ENCODE data around the gene SEMA5A. TPM values are rescaled to one million over a fixed set of nuclear protein-coding genes. Genes with fewer than 3 reads are reported as not detected.

SEMA5A gene
- polyA plus RNA-seq, 3 donors = not detected

DNA sequence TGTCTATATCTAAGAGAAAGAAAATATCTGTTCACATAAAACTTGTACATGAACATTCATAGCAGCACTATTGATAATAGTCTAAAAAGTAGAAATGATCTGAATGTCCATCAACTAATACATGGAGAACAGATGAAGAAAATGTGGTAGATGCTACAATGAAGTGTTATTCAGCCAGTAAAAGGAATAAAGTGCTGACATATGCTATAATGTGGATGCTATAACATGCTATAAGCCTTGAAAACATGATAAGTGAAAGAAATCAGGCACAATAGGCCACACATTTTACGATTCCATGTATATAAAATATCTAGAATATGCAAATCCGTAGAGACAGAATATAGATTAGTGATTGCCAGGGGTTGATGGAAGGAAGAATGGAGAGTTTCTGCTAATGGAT, 146.8 kb downstream of the SEMA5A start:
- peaks cover 0 to 1% (median 0%) of the 10 kb centered on the region in 3 donors for H3K27me3 Mint-ChIP-seq (ENCODE audit: low read depth in 3 of 3)
- Histone ChIP-seq H4K20me1 (ENCODE audit: insufficient read depth, low read length) (no peaks in the 10 kb centered on the region), H2AFZ (ENCODE audit: insufficient read depth, low read depth, low read length, poor library complexity, severe bottlenecking) (no peak overlapping the region), H3K9me3 (replicated peaks in 1 of 2; ENCODE audit: control insufficient read depth in 1 of 2, insufficient read depth in 1 of 2, low read length in 2 of 2) (no peaks in the 10 kb centered on the region), H3K9ac (ENCODE audit: insufficient read depth, low read length, poor library complexity, severe bottlenecking) (no peak overlapping the region), H3K4me2 (replicated peaks; ENCODE audit: extremely low read depth, low read length, poor library complexity, severe bottlenecking) (no peak overlapping the region), H3K36me3 (replicated peaks in 1 of 2; ENCODE audit: control insufficient read depth in 1 of 2, insufficient read depth in 2 of 2, low read length in 2 of 2) (no peaks in the 10 kb centered on the region), H3K4me1 (ENCODE audit: control insufficient read depth in 1 of 2, insufficient read depth in 2 of 2, low read length in 2 of 2) (no peaks in the 10 kb centered on the region), H3K79me2 (ENCODE audit: insufficient read depth, low read length) (no peaks in the 10 kb centered on the region), H3K27me3 (ENCODE audit: control insufficient read depth in 2 of 2, insufficient read depth in 2 of 2, low read length in 2 of 2) (no peaks in the 10 kb centered on the region), H3K27ac (ENCODE audit: low read depth in 1 of 2, low read length in 2 of 2) (no peak overlapping the region), H3K4me3 (replicated peaks in 1 of 3; ENCODE audit: low read depth in 2 of 3, low read length in 3 of 3) (no peak overlapping the region)
- no peak overlapping the region for H3K4me3 Mint-ChIP-seq
- no peak for DNase-seq
- H3K9me3 Mint-ChIP-seq = peaks cover 0 to 8% (median 6%) of the 10 kb centered on the region in 7 donors
- TF ChIP-seq, protein P1, sequence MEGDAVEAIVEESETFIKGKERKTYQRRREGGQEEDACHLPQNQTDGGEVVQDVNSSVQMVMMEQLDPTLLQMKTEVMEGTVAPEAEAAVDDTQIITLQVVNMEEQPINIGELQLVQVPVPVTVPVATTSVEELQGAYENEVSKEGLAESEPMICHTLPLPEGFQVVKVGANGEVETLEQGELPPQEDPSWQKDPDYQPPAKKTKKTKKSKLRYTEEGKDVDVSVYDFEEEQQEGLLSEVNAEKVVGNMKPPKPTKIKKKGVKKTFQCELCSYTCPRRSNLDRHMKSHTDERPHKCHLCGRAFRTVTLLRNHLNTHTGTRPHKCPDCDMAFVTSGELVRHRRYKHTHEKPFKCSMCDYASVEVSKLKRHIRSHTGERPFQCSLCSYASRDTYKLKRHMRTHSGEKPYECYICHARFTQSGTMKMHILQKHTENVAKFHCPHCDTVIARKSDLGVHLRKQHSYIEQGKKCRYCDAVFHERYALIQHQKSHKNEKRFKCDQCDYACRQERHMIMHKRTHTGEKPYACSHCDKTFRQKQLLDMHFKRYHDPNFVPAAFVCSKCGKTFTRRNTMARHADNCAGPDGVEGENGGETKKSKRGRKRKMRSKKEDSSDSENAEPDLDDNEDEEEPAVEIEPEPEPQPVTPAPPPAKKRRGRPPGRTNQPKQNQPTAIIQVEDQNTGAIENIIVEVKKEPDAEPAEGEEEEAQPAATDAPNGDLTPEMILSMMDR (IDR thresholded peaks at IDR 0.05) = no peak
- no CpG with 5 or more reads among the region's 2 CpGs for WGBS (ENCODE audit: insufficient coverage)
- no peak overlapping the region for H3K27ac Mint-ChIP-seq
- intact Hi-C loops (cut with micrococcal nuclease) = no loop called here
- H3K36me3 Mint-ChIP-seq = no peaks in the 10 kb centered on the region
- peaks cover 8% of the 10 kb centered on the region for H3K4me1 Mint-ChIP-seq

DNA sequence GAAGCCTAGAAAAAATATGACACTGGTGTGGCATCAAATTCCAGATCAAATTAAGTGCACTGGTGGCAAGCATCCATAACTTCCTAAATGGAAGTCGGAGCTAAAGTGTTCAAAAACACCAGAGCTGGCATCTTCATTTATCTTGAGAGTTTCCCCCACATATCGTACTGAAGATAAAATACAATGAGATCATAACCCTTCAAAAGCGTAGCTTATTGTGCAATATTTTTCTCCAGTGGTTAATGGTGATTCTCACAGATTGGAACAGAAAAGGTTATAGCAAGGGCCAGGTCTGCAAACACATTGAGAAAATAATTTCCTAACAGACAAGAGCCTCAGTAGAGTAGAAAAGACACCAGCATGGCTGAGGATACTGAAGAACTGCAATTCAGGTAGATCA, 147.6 kb downstream of the SEMA5A start:
- WGBS (ENCODE audit: insufficient coverage) = 100% methylated on average over 1 of the region's 3 CpGs
- Mint-ChIP-seq H3K4me1 (peaks cover 8% of the 10 kb centered on the region), H3K27ac (no peak overlapping the region), H3K4me3 (no peak overlapping the region), H3K9me3 (peaks cover 0 to 8% (median 4%) of the 10 kb centered on the region in 7 donors), H3K36me3 (no peaks in the 10 kb centered on the region), H3K27me3 (ENCODE audit: low read depth in 3 of 3) (peaks cover 0 to 1% (median 0%) of the 10 kb centered on the region in 3 donors)
- DNase-seq = no peak
- Histone ChIP-seq H3K27me3 (ENCODE audit: control insufficient read depth in 2 of 2, insufficient read depth in 2 of 2, low read length in 2 of 2) (no peaks in the 10 kb centered on the region), H2AFZ (ENCODE audit: insufficient read depth, low read depth, low read length, poor library complexity, severe bottlenecking) (no peak overlapping the region), H3K4me1 (ENCODE audit: control insufficient read depth in 1 of 2, insufficient read depth in 2 of 2, low read length in 2 of 2) (no peaks in the 10 kb centered on the region), H3K9me3 (replicated peaks in 1 of 2; ENCODE audit: control insufficient read depth in 1 of 2, insufficient read depth in 1 of 2, low read length in 2 of 2) (no peaks in the 10 kb centered on the region), H3K36me3 (replicated peaks in 1 of 2; ENCODE audit: control insufficient read depth in 1 of 2, insufficient read depth in 2 of 2, low read length in 2 of 2) (no peaks in the 10 kb centered on the region), H4K20me1 (ENCODE audit: insufficient read depth, low read length) (no peaks in the 10 kb centered on the region), H3K4me2 (replicated peaks; ENCODE audit: extremely low read depth, low read length, poor library complexity, severe bottlenecking) (no peak overlapping the region), H3K27ac (ENCODE audit: low read depth in 1 of 2, low read length in 2 of 2) (no peak overlapping the region), H3K9ac (ENCODE audit: insufficient read depth, low read length, poor library complexity, severe bottlenecking) (no peak overlapping the region), H3K4me3 (replicated peaks in 1 of 3; ENCODE audit: low read depth in 2 of 3, low read length in 3 of 3) (no peak overlapping the region), H3K79me2 (ENCODE audit: insufficient read depth, low read length) (no peaks in the 10 kb centered on the region)
- TF ChIP-seq, protein P1 (IDR thresholded peaks at IDR 0.05) = no peak
- intact Hi-C loops (cut with micrococcal nuclease) = no loop called here
